GM21737 (cell line): ENCODE data around the gene LPGAT1.
"Not testable (repeated sequence)": the region's sequence is repeated elsewhere in the genome, so short reads cannot be mapped to it uniquely, and the experiment has no call there.

ENCODE experiments used
- ATAC-seq: cut with Tn5 transposase; IDR thresholded peaks from one replicate; pipeline ENCODE4 v1.9.1; 2021; ENCODE audit warnings: mild to moderate bottlenecking, moderate library complexity; ENCODE audit not compliant: unreplicated experiment

LPGAT1 gene

GRCh38 chr1:211708006-211708405 is 122.6 kb downstream of the LPGAT1 start:
- no peak for ATAC-seq

DNA sequence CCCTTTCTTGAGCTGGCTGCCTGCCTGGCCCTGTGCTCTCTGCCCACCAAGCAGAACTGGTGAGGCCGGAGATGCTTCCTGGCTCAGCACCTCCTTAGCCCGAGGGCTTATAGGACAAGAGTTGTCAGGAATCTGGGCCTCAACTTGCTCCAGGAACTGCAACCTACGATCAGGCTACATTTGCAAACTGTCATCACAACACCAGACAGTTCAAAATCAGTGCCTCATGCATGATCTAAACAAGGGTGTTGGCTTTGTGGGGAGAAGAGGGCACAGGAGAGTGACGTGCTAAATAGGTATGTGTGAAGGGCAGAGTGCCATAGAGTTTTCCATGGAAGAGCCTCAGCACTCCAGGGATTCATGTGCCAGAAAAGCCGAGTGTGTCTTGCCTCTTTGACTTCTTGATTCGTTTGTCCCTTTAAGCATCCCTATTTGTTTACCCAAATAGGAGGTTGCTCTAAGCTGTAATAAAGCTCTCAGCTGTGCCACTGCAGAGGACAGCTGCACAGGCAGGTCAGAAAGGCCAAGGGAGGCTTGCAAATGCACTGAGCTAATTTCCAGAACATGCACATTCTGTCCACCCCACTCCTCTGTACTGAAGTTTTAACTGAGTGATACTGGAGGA is 125.0 kb downstream of the LPGAT1 start:
- ATAC-seq: no peak

DNA sequence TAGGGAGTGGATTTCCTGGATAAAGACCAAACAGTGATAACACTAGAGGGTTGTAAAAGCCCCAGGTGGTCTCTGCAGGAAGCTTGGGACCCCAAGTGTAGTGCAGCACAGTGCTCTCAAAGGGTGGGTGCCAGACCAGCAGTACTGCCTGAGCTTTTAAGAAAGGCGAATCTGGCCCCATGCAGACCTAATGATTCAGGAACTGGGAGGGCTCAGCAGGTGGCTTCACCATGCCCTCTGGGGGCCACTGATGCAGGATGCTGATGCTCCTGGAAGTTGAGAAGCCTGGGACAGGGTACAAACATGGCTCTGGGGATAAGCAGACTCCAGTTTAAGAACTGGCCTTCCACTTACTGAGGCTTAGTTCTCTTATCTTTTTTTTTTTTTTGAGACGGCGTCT is 126.0 kb downstream of the LPGAT1 start:
- no peak for ATAC-seq

- ATAC-seq: no peak
Measured at GRCh38 chr1:211703812-211704537, 126.6 kb downstream of the LPGAT1 start.

DNA sequence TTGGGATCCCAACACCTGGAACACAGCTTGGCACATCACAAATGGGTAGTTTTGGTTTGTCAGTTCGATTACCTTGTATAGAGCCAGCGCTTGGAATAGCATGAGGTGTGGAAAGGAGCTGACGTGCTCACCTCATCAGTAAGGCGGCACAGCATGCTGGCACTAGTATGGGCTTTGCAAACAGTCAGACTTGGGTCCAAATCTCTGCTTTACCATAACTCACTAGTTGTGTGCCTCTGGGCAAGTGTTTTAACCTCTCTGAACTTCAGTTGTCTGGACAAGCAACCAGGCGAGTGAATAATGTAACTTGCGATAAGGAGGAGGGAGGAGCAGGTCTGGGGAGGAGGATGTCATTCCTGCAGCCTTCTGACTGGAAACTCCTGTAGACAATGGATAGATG is 128.8 kb downstream of the LPGAT1 start:
- ATAC-seq: no peak

DNA sequence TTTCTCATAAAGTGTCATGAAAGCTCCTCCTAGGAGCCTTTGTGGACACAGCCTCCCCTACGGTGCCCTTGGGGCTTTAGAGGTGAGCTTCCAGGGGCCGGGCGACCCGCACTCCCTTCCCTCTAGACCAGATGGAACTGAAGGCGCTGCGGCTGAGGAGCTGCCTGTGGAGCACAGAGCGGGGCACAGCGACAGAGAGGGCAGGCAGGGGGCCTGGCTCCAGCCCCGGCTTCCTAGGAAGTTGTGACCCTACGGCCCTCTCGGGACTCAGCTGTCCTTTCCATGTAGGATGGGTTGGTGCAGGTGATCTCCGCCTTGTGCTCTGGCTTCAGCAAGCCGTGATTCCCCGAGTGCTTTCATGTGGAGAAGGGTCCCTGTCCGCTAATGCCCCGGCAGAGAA is 131.5 kb downstream of the LPGAT1 start:
- no peak for ATAC-seq

- ATAC-seq: peak; percentile 48
Measured at GRCh38 chr1:211698161-211699026, 132.2 kb downstream of the LPGAT1 start.

DNA sequence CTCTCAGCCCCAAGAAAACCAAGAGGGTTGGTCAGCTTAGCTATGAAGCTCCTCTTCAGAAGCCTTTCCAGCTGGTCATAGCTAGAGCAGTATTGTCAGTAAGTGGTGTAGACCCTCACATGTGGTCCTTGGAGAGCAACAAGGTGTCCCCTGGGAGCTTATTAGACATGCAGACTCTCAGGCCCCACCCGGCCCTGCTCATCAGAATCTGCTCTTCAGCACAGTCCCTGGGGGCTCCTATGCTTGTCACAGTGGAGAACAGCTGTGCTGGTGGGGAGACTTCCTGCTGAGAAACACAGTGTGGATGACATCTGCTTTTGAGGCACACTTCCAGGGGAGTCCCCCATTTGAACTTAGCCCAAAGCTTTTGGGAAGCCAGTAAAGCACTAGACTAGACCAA is 133.2 kb downstream of the LPGAT1 start:
- ATAC-seq: peak; percentile 81

DNA sequence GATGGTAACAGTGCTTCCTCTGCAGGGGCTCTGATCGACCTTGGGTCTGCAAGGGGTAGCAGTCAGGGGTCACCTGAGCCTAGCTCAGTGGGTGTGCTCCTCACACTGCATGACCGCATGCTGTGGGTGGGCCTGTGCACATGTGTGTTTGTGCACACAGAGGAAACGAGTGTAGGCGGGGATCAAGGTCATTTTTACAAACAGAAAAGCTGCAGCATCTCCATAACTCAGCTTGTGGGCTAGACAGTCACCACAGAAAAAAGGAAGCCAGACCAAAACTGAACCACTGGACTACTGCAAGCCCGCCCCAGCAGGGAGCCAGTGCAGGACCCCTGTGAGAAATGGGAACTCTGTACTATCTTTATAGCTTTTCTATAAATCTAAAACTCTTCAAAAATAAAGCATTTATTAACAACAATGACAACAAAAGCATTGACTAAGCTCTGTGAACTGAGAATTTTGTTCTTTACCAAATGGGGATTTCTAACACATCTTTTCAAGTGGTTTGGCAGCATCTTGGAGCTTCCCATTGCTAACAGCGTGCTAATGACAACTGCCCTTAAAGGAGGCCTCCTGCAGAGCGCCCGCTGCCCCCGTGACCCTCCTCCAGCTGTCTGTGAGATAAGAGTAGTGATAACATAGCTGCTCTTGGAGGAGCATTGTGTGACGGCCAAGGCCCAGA is 135.3 kb downstream of the LPGAT1 start:
- peak; percentile 29 for ATAC-seq

DNA sequence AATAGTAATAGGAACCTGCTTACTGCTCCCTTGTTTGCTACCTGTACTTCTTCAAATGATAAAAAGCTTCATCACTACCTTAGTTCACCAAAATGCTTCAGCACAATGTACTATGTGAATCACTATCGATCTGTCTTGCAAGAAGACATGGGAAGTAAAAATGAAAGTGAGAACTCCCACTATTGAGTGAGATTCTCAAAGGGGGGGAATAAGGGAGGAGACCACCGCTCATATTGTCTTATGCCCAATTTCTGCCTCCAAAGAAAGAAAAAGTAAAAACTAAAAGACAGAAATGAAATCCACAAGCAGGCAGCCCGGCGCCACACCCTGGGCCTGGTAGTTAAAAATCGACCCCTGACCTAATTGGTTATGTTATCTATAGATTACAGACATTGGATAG is 136.7 kb downstream of the LPGAT1 start:
- ATAC-seq: not testable (repeated sequence)
